ENCODE results near the gene GRK5. TPM values are rescaled to one million over a fixed set of nuclear protein-coding genes. Genes with fewer than 3 reads are reported as not detected.

Gene GRK5
- total RNA-seq, 1 experiment from 2014 or later, result 2.3 TPM

- Mint-ChIP-seq H3K27ac (no peak overlapping the region), H3K4me3 (no peak overlapping the region), H3K36me3 (0 out of 2 replicates have a peak, but pooled peaks cover 3% of the 10 kb centered on the region), H3K27me3 (ENCODE audit: low read depth) (no peaks in the 10 kb centered on the region; the same call in 1 of the 2 replicates), H3K4me1 (peaks cover 11% of the 10 kb centered on the region), H3K9me3 (0 out of 2 replicates have a peak, but pooled peaks cover 4% of the 10 kb centered on the region)
- no peak for ATAC-seq
- TF ChIP-seq, protein P1, sequence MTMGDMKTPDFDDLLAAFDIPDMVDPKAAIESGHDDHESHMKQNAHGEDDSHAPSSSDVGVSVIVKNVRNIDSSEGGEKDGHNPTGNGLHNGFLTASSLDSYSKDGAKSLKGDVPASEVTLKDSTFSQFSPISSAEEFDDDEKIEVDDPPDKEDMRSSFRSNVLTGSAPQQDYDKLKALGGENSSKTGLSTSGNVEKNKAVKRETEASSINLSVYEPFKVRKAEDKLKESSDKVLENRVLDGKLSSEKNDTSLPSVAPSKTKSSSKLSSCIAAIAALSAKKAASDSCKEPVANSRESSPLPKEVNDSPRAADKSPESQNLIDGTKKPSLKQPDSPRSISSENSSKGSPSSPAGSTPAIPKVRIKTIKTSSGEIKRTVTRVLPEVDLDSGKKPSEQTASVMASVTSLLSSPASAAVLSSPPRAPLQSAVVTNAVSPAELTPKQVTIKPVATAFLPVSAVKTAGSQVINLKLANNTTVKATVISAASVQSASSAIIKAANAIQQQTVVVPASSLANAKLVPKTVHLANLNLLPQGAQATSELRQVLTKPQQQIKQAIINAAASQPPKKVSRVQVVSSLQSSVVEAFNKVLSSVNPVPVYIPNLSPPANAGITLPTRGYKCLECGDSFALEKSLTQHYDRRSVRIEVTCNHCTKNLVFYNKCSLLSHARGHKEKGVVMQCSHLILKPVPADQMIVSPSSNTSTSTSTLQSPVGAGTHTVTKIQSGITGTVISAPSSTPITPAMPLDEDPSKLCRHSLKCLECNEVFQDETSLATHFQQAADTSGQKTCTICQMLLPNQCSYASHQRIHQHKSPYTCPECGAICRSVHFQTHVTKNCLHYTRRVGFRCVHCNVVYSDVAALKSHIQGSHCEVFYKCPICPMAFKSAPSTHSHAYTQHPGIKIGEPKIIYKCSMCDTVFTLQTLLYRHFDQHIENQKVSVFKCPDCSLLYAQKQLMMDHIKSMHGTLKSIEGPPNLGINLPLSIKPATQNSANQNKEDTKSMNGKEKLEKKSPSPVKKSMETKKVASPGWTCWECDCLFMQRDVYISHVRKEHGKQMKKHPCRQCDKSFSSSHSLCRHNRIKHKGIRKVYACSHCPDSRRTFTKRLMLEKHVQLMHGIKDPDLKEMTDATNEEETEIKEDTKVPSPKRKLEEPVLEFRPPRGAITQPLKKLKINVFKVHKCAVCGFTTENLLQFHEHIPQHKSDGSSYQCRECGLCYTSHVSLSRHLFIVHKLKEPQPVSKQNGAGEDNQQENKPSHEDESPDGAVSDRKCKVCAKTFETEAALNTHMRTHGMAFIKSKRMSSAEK (CRISPR knock-in tag; IDR thresholded peaks at IDR 0.05; ENCODE audit: borderline replicate concordance), result no peak
- TF ChIP-seq ZBTB43 (CRISPR knock-in tag; IDR thresholded peaks at IDR 0.05) (no peak), TEAD4 (CRISPR knock-in tag; IDR thresholded peaks at IDR 0.05) (no peak), AR (CRISPR knock-in tag; IDR thresholded peaks at IDR 0.05) (no peak), ATF1 (CRISPR knock-in tag; IDR thresholded peaks at IDR 0.05) (no peak), ZNF423 (CRISPR knock-in tag; IDR thresholded peaks at IDR 0.05) (no peak)
- TF ChIP-seq, protein P2, sequence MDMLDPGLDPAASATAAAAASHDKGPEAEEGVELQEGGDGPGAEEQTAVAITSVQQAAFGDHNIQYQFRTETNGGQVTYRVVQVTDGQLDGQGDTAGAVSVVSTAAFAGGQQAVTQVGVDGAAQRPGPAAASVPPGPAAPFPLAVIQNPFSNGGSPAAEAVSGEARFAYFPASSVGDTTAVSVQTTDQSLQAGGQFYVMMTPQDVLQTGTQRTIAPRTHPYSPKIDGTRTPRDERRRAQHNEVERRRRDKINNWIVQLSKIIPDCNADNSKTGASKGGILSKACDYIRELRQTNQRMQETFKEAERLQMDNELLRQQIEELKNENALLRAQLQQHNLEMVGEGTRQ (CRISPR knock-in tag; IDR thresholded peaks at IDR 0.05), result no peak
- TF ChIP-seq, protein P3, sequence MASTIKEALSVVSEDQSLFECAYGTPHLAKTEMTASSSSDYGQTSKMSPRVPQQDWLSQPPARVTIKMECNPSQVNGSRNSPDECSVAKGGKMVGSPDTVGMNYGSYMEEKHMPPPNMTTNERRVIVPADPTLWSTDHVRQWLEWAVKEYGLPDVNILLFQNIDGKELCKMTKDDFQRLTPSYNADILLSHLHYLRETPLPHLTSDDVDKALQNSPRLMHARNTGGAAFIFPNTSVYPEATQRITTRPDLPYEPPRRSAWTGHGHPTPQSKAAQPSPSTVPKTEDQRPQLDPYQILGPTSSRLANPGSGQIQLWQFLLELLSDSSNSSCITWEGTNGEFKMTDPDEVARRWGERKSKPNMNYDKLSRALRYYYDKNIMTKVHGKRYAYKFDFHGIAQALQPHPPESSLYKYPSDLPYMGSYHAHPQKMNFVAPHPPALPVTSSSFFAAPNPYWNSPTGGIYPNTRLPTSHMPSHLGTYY (CRISPR knock-in tag; IDR thresholded peaks at IDR 0.05), result no peak
- CTCF ChIA-PET, result interaction anchor here (1.1 to 1.4 kb wide), 2 partner anchors 58 to 178 kb away, joined by 3 to 5 read pairs; no protein-coding TSS in a partner anchor
- DNase-seq (ENCODE audit: low spot score), result no peak
- POLR2A ChIA-PET, result interaction anchor here (0.6 kb wide), 1 partner anchor 8 kb away, joined by 3 read pairs; no protein-coding TSS in a partner anchor
These were observed 60.0 kb downstream of the GRK5 start for GRCh38 chr10:119267384-119267783.

GRCh38 chr10:119268428-119268827 is 61.1 kb downstream of the GRK5 start:
- Mint-ChIP-seq H3K36me3 (no peaks in the 10 kb centered on the region), H3K4me1 (peaks cover 11% of the 10 kb centered on the region), H3K27ac (no peak overlapping the region), H3K27me3 (ENCODE audit: low read depth) (no peaks in the 10 kb centered on the region; the same call in 1 of the 2 replicates), H3K4me3 (no peak overlapping the region), H3K9me3 (0 out of 2 replicates have a peak, but pooled peaks cover 1% of the 10 kb centered on the region)
- TF ChIP-seq GTF2I (CRISPR knock-in tag; conservative IDR thresholded peaks at IDR 0.05) (0 out of 2 replicates have a peak, but pooled peaks have one; percentile 10), SMAD3 (CRISPR knock-in tag; IDR thresholded peaks at IDR 0.05; ENCODE audit: borderline replicate concordance) (no peak)
- ChIA-PET CTCF (interaction anchor here (1.4 to 1.5 kb wide), 3 partner anchors 69 to 177 kb away, joined by 3 to 4 read pairs (median 3); no protein-coding TSS in a partner anchor), POLR2A (no interaction called here)
- DNase-seq (ENCODE audit: low spot score) (no peak), ATAC-seq (no peak)
